HepG2 (cell line): ENCODE data around the gene VPREB3. TPM values are rescaled to one million over a fixed set of nuclear protein-coding genes. Genes with fewer than 3 reads are reported as not detected.

Experiments
- ATRX ChIP-seq: sonication (generic); formaldehyde crosslinking; IDR thresholded peaks from 2 replicates; pipeline ENCODE4 v1.4.0; 2020; ENCODE audit warnings: missing genetic modification reagents, borderline replicate concordance
- BORCS8-MEF2B ChIP-seq: sonication (generic); formaldehyde crosslinking; IDR thresholded peaks from 2 replicates; pipeline ENCODE4 v1.8.0; 2022; ENCODE audit warnings: mild to moderate bottlenecking, missing genetic modification reagents
- CENPT ChIP-seq: sonication (generic); formaldehyde crosslinking; IDR thresholded peaks from 2 replicates; pipeline ENCODE4 v1.8.0; 2022; ENCODE audit warnings: low read depth, mild to moderate bottlenecking, moderate library complexity, missing genetic modification reagents
- ELF4 ChIP-seq: sonication (generic); formaldehyde crosslinking; IDR thresholded peaks from 2 replicates; pipeline ENCODE4 v1.5.0; 2020; ENCODE audit warnings: missing genetic modification reagents, mild to moderate bottlenecking, moderate library complexity, borderline replicate concordance
- HNRNPK ChIP-seq: fragments of 200-400 bp; formaldehyde crosslinking; IDR thresholded peaks from 2 replicates; pipeline ENCODE4 v1.6.1; 2018; ENCODE audit warnings: low read length, low read depth, moderate library complexity, mild to moderate bottlenecking; ENCODE audit not compliant: poor library complexity, severe bottlenecking
- IRF2 ChIP-seq: IDR thresholded peaks from 2 replicates; pipeline ENCODE4 v1.6.1; 2018; ENCODE audit warnings: missing genetic modification reagents, missing compliant biosample characterization
- KLF13 ChIP-seq: sonication (generic); formaldehyde crosslinking; IDR thresholded peaks from 2 replicates; pipeline ENCODE4 v1.4.0; 2020; ENCODE audit warnings: mild to moderate bottlenecking, missing genetic modification reagents
- MEIS2 ChIP-seq: sonication (generic); formaldehyde crosslinking; IDR thresholded peaks from 2 replicates; pipeline ENCODE4 v1.9.0; 2021; ENCODE audit warnings: mild to moderate bottlenecking, missing genetic modification reagents
- NFKB2 ChIP-seq: sonication (generic); formaldehyde crosslinking; IDR thresholded peaks from 2 replicates; pipeline ENCODE4 v1.4.0; 2020; ENCODE audit warnings: missing genetic modification reagents, borderline replicate concordance
- SYNCRIP ChIP-seq: fragments of 200-400 bp; formaldehyde crosslinking; IDR thresholded peaks from 2 replicates; pipeline ENCODE4 v1.6.1; 2018; ENCODE audit warnings: mild to moderate bottlenecking, low read depth, low read length; ENCODE audit not compliant: insufficient read depth
- TMF1 ChIP-seq: sonication (generic); formaldehyde crosslinking; IDR thresholded peaks from 2 replicates; pipeline ENCODE4 v1.8.1; 2022; ENCODE audit warnings: low read depth, missing genetic modification reagents
- WIZ ChIP-seq: sonication (generic); formaldehyde crosslinking; IDR thresholded peaks from 2 replicates; pipeline ENCODE4 v1.5.1; 2020; ENCODE audit warnings: mild to moderate bottlenecking, missing genetic modification reagents
- ZNF232 ChIP-seq: sonication (generic); formaldehyde crosslinking; IDR thresholded peaks from 2 replicates; pipeline ENCODE4 v1.4.0; 2020; ENCODE audit warnings: missing genetic modification reagents, borderline replicate concordance
- ZNF430 ChIP-seq: sonication (generic); formaldehyde crosslinking; IDR thresholded peaks from 2 replicates; pipeline ENCODE4 v1.9.0; 2021; ENCODE audit warnings: mild to moderate bottlenecking, missing genetic modification reagents
- ZNF567 ChIP-seq: sonication (generic); formaldehyde crosslinking; IDR thresholded peaks from 2 replicates; pipeline ENCODE4 v1.8.1; 2023; ENCODE audit warnings: mild to moderate bottlenecking, missing genetic modification reagents, borderline replicate concordance
- ZNF572 ChIP-seq: sonication (generic); formaldehyde crosslinking; IDR thresholded peaks from 2 replicates; pipeline ENCODE4 v1.5.1; 2020; ENCODE audit warnings: mild to moderate bottlenecking, missing genetic modification reagents
- ZSCAN29 ChIP-seq: sonication (generic); formaldehyde crosslinking; conservative IDR thresholded peaks from 2 replicates; pipeline ENCODE4 v1.4.0; 2020; ENCODE audit warnings: mild to moderate bottlenecking, missing genetic modification reagents
- polyA plus RNA-seq, 8 experiments: library from polyadenylated mRNA; depleted of rRNA in 3 of 8; stranded (reverse) in 7 of 8; unstranded in 1 of 8; fragments of >200 nt; fragmentation: Illumina TruSeq in 4 of 8; extraction: Trizol in 4 of 8; gene quantifications; 2 replicates each; pipeline versions ENCODE4 v1.2.1 to v1.2.3, GENCODE V29; 2011 to 2016; ENCODE audit warnings: low read depth in 4 of 8, missing spikeins in 1 of 8, mixed read lengths in 1 of 8; ENCODE audit not compliant: insufficient read depth in 1 of 8
- total RNA-seq, 5 experiments: library from RNA; depleted of rRNA; stranded (reverse); fragments of >200 nt; fragmentation: Illumina TruSeq; extraction: Trizol; gene quantifications; 2 replicates each; pipeline ENCODE4 v1.2.3, GENCODE V29; 2016; ENCODE audit warnings: low read depth in 1 of 5
- TF ChIP-seq, protein P1 (sequence below): IDR thresholded peaks from 2 replicates; pipeline ENCODE4 v1.6.1; 2016; ENCODE audit warnings: low read depth
- TF ChIP-seq, protein P2 (sequence below): sonication (generic); formaldehyde crosslinking; IDR thresholded peaks from 2 replicates; pipeline ENCODE4 v1.4.0; 2020; ENCODE audit warnings: mild to moderate bottlenecking, missing genetic modification reagents, borderline replicate concordance
- TF ChIP-seq, protein P3 (sequence below): sonication (generic); formaldehyde crosslinking; IDR thresholded peaks from 2 replicates; pipeline ENCODE4 v1.8.0; 2023; ENCODE audit warnings: mild to moderate bottlenecking, missing genetic modification reagents
- TF ChIP-seq, protein P4 (sequence below): sonication (generic); formaldehyde crosslinking; IDR thresholded peaks from 2 replicates; pipeline ENCODE4 v1.8.0; 2022; ENCODE audit warnings: missing genetic modification reagents, mild to moderate bottlenecking, borderline replicate concordance
- TF ChIP-seq, protein P5 (sequence below): IDR thresholded peaks from 2 replicates; pipeline ENCODE4 v1.6.1; 2012; ENCODE audit warnings: low read depth, low read length, improper control_type of control experiment

VPREB3 gene
- total and polyA plus RNA-seq, 2 of the 13 experiments (the other 11 are each of a cell fraction or from before 2014, with no cell fraction given): 0.22 TPM; not detected in 1

DNA sequence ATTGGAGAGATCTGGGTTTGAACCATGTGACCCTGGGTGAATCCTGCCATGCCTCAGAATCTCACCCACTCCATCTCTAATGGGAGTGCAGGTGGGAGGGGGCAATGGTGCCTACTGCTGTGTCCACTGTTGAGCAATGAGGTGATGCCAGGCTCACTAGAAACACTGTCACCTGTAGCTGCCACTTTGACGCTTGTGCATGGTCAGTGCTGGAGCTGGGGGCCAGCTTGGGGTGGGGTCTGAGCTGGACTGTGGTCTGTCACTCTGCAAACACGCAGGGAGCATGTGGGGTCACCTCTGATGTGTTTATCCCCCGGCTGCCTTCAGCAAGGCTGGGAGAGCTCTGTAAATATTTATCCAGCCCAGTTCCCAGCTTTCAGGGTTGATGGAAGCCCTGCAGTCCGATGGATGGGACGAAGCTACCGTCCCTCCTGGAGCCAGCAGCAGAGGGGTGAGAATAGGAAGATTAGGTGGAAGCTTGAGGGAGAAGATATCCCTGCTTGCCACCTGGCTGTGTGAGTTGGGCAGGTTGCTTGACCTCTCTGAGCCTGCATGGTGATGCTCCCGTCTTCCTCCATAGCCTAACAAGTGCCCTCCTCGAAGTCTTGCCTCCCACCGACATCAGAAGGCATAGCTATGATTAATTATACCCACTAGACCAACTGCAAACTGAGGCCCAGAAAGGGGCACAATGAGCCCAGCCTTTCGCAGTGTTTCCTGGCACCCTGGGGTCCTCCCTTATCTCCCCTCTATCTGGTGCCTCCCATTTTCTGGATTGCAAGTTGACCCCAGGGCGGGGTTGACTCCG is 20.1 kb upstream of the VPREB3 start (continued):
- TF ChIP-seq, protein P1, sequence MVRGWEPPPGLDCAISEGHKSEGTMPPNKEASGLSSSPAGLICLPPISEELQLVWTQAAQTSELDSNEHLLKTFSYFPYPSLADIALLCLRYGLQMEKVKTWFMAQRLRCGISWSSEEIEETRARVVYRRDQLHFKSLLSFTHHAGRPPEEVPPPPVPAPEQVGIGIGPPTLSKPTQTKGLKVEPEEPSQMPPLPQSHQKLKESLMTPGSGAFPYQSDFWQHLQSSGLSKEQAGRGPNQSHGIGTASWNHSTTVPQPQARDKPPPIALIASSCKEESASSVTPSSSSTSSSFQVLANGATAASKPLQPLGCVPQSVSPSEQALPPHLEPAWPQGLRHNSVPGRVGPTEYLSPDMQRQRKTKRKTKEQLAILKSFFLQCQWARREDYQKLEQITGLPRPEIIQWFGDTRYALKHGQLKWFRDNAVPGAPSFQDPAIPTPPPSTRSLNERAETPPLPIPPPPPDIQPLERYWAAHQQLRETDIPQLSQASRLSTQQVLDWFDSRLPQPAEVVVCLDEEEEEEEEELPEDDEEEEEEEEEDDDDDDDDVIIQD (CRISPR knock-in tag): peak; percentile 59; the same call in 1 of the 2 replicates
- TF ChIP-seq, protein P2, sequence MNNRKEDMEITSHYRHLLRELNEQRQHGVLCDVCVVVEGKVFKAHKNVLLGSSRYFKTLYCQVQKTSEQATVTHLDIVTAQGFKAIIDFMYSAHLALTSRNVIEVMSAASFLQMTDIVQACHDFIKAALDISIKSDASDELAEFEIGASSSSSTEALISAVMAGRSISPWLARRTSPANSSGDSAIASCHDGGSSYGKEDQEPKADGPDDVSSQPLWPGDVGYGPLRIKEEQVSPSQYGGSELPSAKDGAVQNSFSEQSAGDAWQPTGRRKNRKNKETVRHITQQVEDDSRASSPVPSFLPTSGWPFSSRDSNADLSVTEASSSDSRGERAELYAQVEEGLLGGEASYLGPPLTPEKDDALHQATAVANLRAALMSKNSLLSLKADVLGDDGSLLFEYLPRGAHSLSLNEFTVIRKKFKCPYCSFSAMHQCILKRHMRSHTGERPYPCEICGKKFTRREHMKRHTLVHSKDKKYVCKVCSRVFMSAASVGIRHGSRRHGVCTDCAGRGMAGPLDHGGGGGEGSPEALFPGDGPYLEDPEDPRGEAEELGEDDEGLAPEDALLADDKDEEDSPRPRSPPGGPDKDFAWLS (CRISPR knock-in tag): peak; percentile 75
- TF ChIP-seq ZNF567 (CRISPR knock-in tag) (no peak; the same call in 1 of the 2 replicates), SYNCRIP (no peak), ZSCAN29 (CRISPR knock-in tag) (no peak), MEIS2 (CRISPR knock-in tag) (peak; percentile 91), BORCS8-MEF2B (CRISPR knock-in tag) (no peak; the same call in none of the 2 replicates), WIZ (CRISPR knock-in tag) (no peak), ELF4 (CRISPR knock-in tag) (no peak), IRF2 (CRISPR knock-in tag) (peak; percentile 58; the same call in 1 of the 2 replicates), ZNF572 (no peak), ZNF232 (CRISPR knock-in tag) (0 out of 2 replicates have a peak, but pooled peaks have one; percentile 29), ATRX (CRISPR knock-in tag) (no peak), HNRNPK (no peak), KLF13 (no peak), ZNF430 (CRISPR knock-in tag) (peak; percentile 19; the same call in 1 of the 2 replicates), TMF1 (CRISPR knock-in tag) (no peak), NFKB2 (no peak), CENPT (CRISPR knock-in tag) (no peak)
- TF ChIP-seq, protein P3, sequence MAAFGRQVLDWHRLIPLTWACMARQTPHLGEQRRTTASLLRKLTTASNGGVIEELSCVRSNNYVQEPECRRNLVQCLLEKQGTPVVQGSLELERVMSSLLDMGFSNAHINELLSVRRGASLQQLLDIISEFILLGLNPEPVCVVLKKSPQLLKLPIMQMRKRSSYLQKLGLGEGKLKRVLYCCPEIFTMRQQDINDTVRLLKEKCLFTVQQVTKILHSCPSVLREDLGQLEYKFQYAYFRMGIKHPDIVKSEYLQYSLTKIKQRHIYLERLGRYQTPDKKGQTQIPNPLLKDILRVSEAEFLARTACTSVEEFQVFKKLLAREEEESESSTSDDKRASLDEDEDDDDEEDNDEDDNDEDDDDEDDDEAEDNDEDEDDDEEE (CRISPR knock-in tag): no peak
- TF ChIP-seq, protein P4, sequence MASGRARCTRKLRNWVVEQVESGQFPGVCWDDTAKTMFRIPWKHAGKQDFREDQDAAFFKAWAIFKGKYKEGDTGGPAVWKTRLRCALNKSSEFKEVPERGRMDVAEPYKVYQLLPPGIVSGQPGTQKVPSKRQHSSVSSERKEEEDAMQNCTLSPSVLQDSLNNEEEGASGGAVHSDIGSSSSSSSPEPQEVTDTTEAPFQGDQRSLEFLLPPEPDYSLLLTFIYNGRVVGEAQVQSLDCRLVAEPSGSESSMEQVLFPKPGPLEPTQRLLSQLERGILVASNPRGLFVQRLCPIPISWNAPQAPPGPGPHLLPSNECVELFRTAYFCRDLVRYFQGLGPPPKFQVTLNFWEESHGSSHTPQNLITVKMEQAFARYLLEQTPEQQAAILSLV (CRISPR knock-in tag): peak; percentile 58; the same call in 1 of the 2 replicates
- TF ChIP-seq, protein P5, sequence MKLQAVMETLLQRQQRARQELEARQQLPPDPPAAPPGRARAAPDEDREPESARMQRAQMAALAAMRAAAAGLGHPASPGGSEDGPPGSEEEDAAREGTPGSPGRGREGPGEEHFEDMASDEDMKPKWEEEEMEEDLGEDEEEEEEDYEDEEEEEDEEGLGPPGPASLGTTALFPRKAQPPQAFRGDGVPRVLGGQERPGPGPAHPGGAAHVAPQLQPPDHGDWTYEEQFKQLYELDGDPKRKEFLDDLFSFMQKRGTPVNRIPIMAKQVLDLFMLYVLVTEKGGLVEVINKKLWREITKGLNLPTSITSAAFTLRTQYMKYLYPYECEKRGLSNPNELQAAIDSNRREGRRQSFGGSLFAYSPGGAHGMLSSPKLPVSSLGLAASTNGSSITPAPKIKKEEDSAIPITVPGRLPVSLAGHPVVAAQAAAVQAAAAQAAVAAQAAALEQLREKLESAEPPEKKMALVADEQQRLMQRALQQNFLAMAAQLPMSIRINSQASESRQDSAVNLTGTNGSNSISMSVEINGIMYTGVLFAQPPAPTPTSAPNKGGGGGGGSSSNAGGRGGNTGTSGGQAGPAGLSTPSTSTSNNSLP: no peak
